Neural progenitor cell (in vitro differentiated cells): ENCODE measurements around the gene PRKCH. TPM values are rescaled to one million over a fixed set of nuclear protein-coding genes. Genes with fewer than 3 reads are reported as not detected.

Experiments
- DNase-seq: peaks from one replicate; pipeline ENCODE4 v3.0.0-alpha.2; 2016; ENCODE audit warnings: low spot score
- H2AFZ ChIP-seq: fragments of 200-600 bp; sonication (generic); replicated peaks from 2 replicates; pipeline ENCODE4 v1.6.1; 2016; ENCODE audit warnings: antibody characterized with exemption
- H3F3A ChIP-seq: fragments of 200-600 bp; sonication (generic); 2 replicates; pipeline ENCODE4 v1.6.1; 2016; ENCODE audit warnings: antibody characterized with exemption, low read depth
- H3K27ac ChIP-seq: fragments of 200-600 bp; sonication (generic); 2 replicates; pipeline ENCODE4 v1.5.1; 2016; ENCODE audit warnings: mild to moderate bottlenecking
- H3K27me3 ChIP-seq: fragments of 200-600 bp; sonication (generic); 2 replicates; pipeline ENCODE4 v1.6.1; 2016; ENCODE audit warnings: mild to moderate bottlenecking, moderate library complexity
- H3K36me3 ChIP-seq: fragments of 200-600 bp; sonication (generic); 2 replicates; pipeline ENCODE4 v1.5.1; 2016
- H3K4me1 ChIP-seq: fragments of 200-600 bp; sonication (generic); 2 replicates; pipeline ENCODE4 v1.6.1; 2016; ENCODE audit warnings: mixed run types
- H3K4me2 ChIP-seq: fragments of 200-600 bp; sonication (generic); 2 replicates; pipeline ENCODE4 v1.6.1; 2016
- H3K4me3 ChIP-seq: fragments of 200-600 bp; sonication (generic); 2 replicates; pipeline ENCODE4 v1.5.1; 2016
- H3K79me2 ChIP-seq: fragments of 200-600 bp; sonication (generic); 2 replicates; pipeline ENCODE4 v1.6.1; 2016; ENCODE audit warnings: low read depth
- H3K9ac ChIP-seq: fragments of 200-600 bp; sonication (generic); 2 replicates; pipeline ENCODE4 v1.6.1; 2016
- H3K9me3 ChIP-seq: fragments of 200-600 bp; sonication (generic); 2 replicates; pipeline ENCODE4 v1.5.1; 2016; ENCODE audit warnings: low read depth
- H4K20me1 ChIP-seq: fragments of 200-600 bp; sonication (generic); 2 replicates; pipeline ENCODE4 v1.6.1; 2016; ENCODE audit warnings: low read depth
- H3K27ac Mint-ChIP-seq: 3 replicates; pipeline ENCODE4 v1.8.0; 2021; ENCODE audit warnings: mixed read lengths
- H3K27me3 Mint-ChIP-seq: 2 replicates; pipeline ENCODE4 v1.8.0; 2022; ENCODE audit warnings: low read depth, mild to moderate bottlenecking, inconsistent platforms, moderate library complexity, mixed read lengths; ENCODE audit not compliant: insufficient read depth
- H3K36me3 Mint-ChIP-seq: 3 replicates; pipeline ENCODE4 v1.8.0; 2021; ENCODE audit warnings: mixed read lengths
- H3K4me1 Mint-ChIP-seq: 3 replicates; pipeline ENCODE4 v1.8.0; 2021; ENCODE audit warnings: mixed read lengths
- H3K4me3 Mint-ChIP-seq: 3 replicates; pipeline ENCODE4 v1.8.0; 2021; ENCODE audit warnings: mild to moderate bottlenecking, moderate library complexity, mixed read lengths
- H3K9me3 Mint-ChIP-seq: 3 replicates; pipeline ENCODE4 v1.8.0; 2020; ENCODE audit warnings: mixed read lengths
- EZH2 ChIP-seq: fragments of 200-600 bp; sonication (generic); IDR thresholded peaks from 2 replicates; pipeline ENCODE4 v1.6.1; 2017; ENCODE audit warnings: antibody characterized with exemption, mild to moderate bottlenecking, moderate library complexity
- EZH2phosphoT487 ChIP-seq: fragments of 200-600 bp; sonication (generic); IDR thresholded peaks from 2 replicates; pipeline ENCODE4 v1.6.1; 2017; ENCODE audit warnings: antibody characterized with exemption
- total RNA-seq: library from RNA; depleted of rRNA; stranded (reverse); fragments of >200 nt; gene quantifications from 2 replicates; pipeline ENCODE4 v1.2.3, GENCODE V29; 2015; ENCODE audit warnings: low replicate concordance
- TF ChIP-seq, protein P1 (sequence below): fragments of 200-600 bp; sonication (generic); IDR thresholded peaks from 2 replicates; pipeline ENCODE4 v1.5.1; 2017; ENCODE audit warnings: antibody characterized with exemption, mild to moderate bottlenecking

Gene PRKCH
- total RNA-seq, 1 donor from 2014 or later: 1.3 TPM

DNA sequence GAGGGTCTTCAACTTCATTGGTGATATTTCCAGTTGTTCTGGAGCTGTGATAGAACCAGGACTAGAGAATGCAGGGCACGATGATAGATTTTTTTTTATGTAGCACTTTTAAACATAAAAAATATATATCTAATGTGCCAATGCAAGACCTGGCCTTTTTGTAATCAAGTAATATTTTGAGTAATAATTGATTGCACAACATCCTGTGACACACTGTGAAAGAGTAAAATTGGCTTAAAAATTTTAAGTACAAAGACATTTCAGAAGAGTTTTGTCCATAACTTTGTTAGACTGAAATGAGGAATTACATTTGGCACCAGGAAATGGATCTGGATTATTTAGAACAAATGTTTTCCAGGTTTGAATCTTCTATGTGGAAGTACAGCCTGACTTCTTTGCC lies 22.1 kb downstream of the PRKCH start:
- Mint-ChIP-seq H3K4me1 (no peaks in the 10 kb centered on the region), H3K4me3 (no peak overlapping the region), H3K27ac (no peak overlapping the region), H3K9me3 (no peaks in the 10 kb centered on the region), H3K36me3 (no peaks in the 10 kb centered on the region), H3K27me3 (peaks cover 5% of the 10 kb centered on the region)
- Histone ChIP-seq H3K27me3 (no peaks in the 10 kb centered on the region), H3K9ac (no peak overlapping the region), H3K27ac (no peak overlapping the region), H3F3A (no peaks in the 10 kb centered on the region), H3K4me1 (no peaks in the 10 kb centered on the region), H3K4me3 (no peak overlapping the region), H2AFZ (no peak overlapping the region), H3K79me2 (no peaks in the 10 kb centered on the region), H3K4me2 (no peak overlapping the region), H4K20me1 (no peaks in the 10 kb centered on the region), H3K36me3 (no peaks in the 10 kb centered on the region), H3K9me3 (no peaks in the 10 kb centered on the region)
- TF ChIP-seq EZH2 (no peak), EZH2phosphoT487 (no peak)
- no peak for DNase-seq

DNA sequence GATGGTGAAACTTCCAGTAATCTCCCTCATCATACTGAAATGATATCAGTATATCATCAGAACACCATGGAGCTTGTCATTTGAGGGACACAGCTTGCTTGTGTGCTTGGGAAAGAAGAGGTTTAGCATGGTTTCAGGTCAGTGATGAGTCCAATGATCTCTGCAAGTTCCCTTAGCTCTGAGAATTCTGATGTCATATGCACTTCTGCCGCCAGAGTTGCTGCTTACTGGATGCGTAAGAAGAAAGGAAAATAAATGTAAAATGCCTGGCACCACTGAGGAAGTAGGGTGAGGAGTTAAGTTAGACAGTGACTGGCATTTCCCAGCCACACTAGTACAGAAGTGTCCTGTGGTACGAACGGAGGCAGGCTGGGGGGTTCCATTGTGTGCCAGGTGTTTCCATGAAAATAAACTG lies 22.6 kb downstream of the PRKCH start:
- no peak overlapping the region for H3K4me3 ChIP-seq
- H3K36me3 Mint-ChIP-seq: no peaks in the 10 kb centered on the region
- no peak overlapping the region for H3K4me3 Mint-ChIP-seq
- no peak overlapping the region for H3K9ac ChIP-seq
- H3F3A ChIP-seq: no peaks in the 10 kb centered on the region
- TF ChIP-seq EZH2 (no peak), EZH2phosphoT487 (no peak)
- TF ChIP-seq, protein P1, sequence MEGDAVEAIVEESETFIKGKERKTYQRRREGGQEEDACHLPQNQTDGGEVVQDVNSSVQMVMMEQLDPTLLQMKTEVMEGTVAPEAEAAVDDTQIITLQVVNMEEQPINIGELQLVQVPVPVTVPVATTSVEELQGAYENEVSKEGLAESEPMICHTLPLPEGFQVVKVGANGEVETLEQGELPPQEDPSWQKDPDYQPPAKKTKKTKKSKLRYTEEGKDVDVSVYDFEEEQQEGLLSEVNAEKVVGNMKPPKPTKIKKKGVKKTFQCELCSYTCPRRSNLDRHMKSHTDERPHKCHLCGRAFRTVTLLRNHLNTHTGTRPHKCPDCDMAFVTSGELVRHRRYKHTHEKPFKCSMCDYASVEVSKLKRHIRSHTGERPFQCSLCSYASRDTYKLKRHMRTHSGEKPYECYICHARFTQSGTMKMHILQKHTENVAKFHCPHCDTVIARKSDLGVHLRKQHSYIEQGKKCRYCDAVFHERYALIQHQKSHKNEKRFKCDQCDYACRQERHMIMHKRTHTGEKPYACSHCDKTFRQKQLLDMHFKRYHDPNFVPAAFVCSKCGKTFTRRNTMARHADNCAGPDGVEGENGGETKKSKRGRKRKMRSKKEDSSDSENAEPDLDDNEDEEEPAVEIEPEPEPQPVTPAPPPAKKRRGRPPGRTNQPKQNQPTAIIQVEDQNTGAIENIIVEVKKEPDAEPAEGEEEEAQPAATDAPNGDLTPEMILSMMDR: no peak
- no peak overlapping the region for H3K27ac ChIP-seq
- no peak overlapping the region for H3K27ac Mint-ChIP-seq
- H3K9me3 Mint-ChIP-seq: no peaks in the 10 kb centered on the region
- no peaks in the 10 kb centered on the region for H3K36me3 ChIP-seq
- no peaks in the 10 kb centered on the region for H3K9me3 ChIP-seq
- no peaks in the 10 kb centered on the region for H3K4me1 ChIP-seq
- DNase-seq: no peak
- H3K4me1 Mint-ChIP-seq: no peaks in the 10 kb centered on the region
- no peaks in the 10 kb centered on the region for H3K79me2 ChIP-seq
- H4K20me1 ChIP-seq: no peaks in the 10 kb centered on the region
- no peak overlapping the region for H2AFZ ChIP-seq
- no peaks in the 10 kb centered on the region for H3K27me3 ChIP-seq
- no peak overlapping the region for H3K4me2 ChIP-seq
- peaks cover 5% of the 10 kb centered on the region for H3K27me3 Mint-ChIP-seq

DNA sequence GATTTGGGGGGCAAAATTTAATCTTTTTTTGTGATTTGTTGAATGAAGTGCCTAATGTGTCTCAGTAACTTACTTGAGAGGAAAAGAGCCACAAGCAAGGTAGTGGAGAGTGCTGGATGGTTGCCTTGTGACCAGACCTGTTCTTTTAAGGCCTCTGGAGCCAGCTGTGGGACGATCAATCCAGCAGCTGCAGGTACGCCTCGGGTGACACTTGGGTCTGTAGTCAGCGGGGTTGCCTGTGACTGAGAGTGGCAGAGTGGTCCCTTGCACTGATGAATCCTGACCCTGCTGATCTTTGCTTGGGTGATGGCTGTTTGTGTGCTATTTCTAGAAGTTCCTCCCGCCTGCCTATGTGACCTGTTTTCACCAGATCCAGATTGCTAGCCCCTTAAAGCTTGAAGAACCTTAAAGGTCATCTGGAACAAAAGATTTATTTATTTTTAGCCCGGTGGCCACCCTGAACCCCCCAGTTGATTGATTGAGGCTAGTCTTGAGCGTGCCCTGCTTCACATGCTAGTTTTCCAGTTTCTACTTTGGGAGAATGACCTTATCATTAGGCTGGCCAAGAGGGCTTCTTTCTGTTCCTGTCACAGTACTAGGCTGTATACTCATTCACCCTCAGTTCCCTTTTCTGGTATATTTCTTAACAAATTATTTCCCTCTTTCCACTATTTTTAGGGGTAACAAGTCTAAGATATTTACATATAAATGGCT lies 23.2 kb downstream of the PRKCH start:
- TF ChIP-seq, protein P1: no peak
- TF ChIP-seq EZH2: no peak
- TF ChIP-seq EZH2phosphoT487: no peak
- Histone ChIP-seq H3K36me3 (no peaks in the 10 kb centered on the region), H3K4me2 (no peak overlapping the region), H3K4me3 (no peak overlapping the region), H2AFZ (no peak overlapping the region), H4K20me1 (no peaks in the 10 kb centered on the region), H3K79me2 (no peaks in the 10 kb centered on the region), H3K9me3 (no peaks in the 10 kb centered on the region), H3K27me3 (no peaks in the 10 kb centered on the region), H3F3A (no peaks in the 10 kb centered on the region), H3K4me1 (no peaks in the 10 kb centered on the region), H3K9ac (no peak overlapping the region), H3K27ac (no peak overlapping the region)
- Mint-ChIP-seq H3K27ac (no peak overlapping the region), H3K4me1 (no peaks in the 10 kb centered on the region), H3K4me3 (no peak overlapping the region), H3K27me3 (peaks cover 5% of the 10 kb centered on the region), H3K9me3 (no peaks in the 10 kb centered on the region), H3K36me3 (no peaks in the 10 kb centered on the region)
- DNase-seq: no peak

DNA sequence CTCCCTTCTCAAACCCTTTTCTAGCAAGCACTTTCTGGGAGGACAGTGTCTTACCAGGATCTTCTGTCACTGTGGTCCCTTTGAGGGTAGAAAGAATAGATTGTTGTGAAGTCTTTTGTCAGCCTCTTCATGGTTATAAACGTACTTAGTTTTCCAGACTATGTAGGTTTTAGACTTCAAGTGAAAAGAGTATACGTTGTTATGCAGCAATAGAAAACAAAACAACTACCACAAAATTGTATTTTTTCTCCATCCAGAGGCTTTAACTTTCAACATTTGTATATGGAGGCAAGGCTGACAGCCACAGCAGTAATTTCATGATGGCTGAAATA lies 23.7 kb downstream of the PRKCH start:
- Histone ChIP-seq H3K27me3 (no peaks in the 10 kb centered on the region), H3K4me2 (no peak overlapping the region), H3K9ac (no peak overlapping the region), H3F3A (no peaks in the 10 kb centered on the region), H3K4me1 (no peaks in the 10 kb centered on the region), H2AFZ (no peak overlapping the region), H3K9me3 (no peaks in the 10 kb centered on the region), H4K20me1 (no peaks in the 10 kb centered on the region), H3K79me2 (no peaks in the 10 kb centered on the region), H3K36me3 (no peaks in the 10 kb centered on the region), H3K4me3 (no peak overlapping the region), H3K27ac (no peak overlapping the region)
- H3K9me3 Mint-ChIP-seq: no peaks in the 10 kb centered on the region
- TF ChIP-seq, protein P1: no peak
- TF ChIP-seq EZH2 (no peak), EZH2phosphoT487 (no peak)
- no peak for DNase-seq
- no peak overlapping the region for H3K4me3 Mint-ChIP-seq
- no peaks in the 10 kb centered on the region for H3K36me3 Mint-ChIP-seq
- H3K4me1 Mint-ChIP-seq: no peaks in the 10 kb centered on the region
- H3K27ac Mint-ChIP-seq: no peak overlapping the region
- peaks cover 5% of the 10 kb centered on the region for H3K27me3 Mint-ChIP-seq
